GM21381 (cell line): ENCODE data around the gene ATP5F1D.

Experiments used
- ATAC-seq: cut with Tn5 transposase; IDR thresholded peaks from one replicate; pipeline ENCODE4 v1.9.1; 2021; ENCODE audit warnings: mild to moderate bottlenecking, moderate library complexity; ENCODE audit not compliant: unreplicated experiment

The ATP5F1D gene

GRCh38 chr19:1256646-1257474 lies 15.3 kb downstream of the ATP5F1D start:
- ATAC-seq: no peak

GRCh38 chr19:1257475-1258162 lies 16.1 kb downstream of the ATP5F1D start:
- no peak for ATAC-seq

GRCh38 chr19:1258163-1258492 lies 16.6 kb downstream of the ATP5F1D start:
- no peak for ATAC-seq

- ATAC-seq: no peak
These were observed 17.2 kb downstream of the ATP5F1D start for GRCh38 chr19:1258707-1259205.

GRCh38 chr19:1259206-1259875 lies 17.8 kb downstream of the ATP5F1D start:
- peak; percentile 35 for ATAC-seq

- ATAC-seq: peak; percentile 1
These were observed 18.6 kb downstream of the ATP5F1D start for GRCh38 chr19:1259876-1260748.

- peak; percentile 51 for ATAC-seq
These were observed 19.4 kb downstream of the ATP5F1D start for GRCh38 chr19:1260749-1261537.

GRCh38 chr19:1261538-1261797 lies 19.9 kb downstream of the ATP5F1D start:
- no peak for ATAC-seq

GRCh38 chr19:1261798-1262622 lies 20.5 kb downstream of the ATP5F1D start:
- no peak for ATAC-seq

- ATAC-seq: no peak
These were observed 21.1 kb downstream of the ATP5F1D start for GRCh38 chr19:1262623-1263123.

GRCh38 chr19:1263188-1263587 lies 21.6 kb downstream of the ATP5F1D start:
- no peak for ATAC-seq

GRCh38 chr19:1264801-1265614 lies 23.5 kb downstream of the ATP5F1D start:
- no peak for ATAC-seq

- ATAC-seq: no peak
These were observed 24.1 kb downstream of the ATP5F1D start for GRCh38 chr19:1265615-1266128.

GRCh38 chr19:1266129-1266915 lies 24.8 kb downstream of the ATP5F1D start:
- peak; percentile 31 for ATAC-seq

- ATAC-seq: peak; percentile 19
These were observed 25.4 kb downstream of the ATP5F1D start for GRCh38 chr19:1266916-1267476.

- ATAC-seq: no peak
These were observed 26.1 kb downstream of the ATP5F1D start for GRCh38 chr19:1267477-1268225.
